Right ventricle myocardium superior (tissue), 1 donor: ENCODE data around the gene SLC6A1. TPM values are rescaled to one million over a fixed set of nuclear protein-coding genes. Genes with fewer than 3 reads are reported as not detected.

Experiments
- ATAC-seq: fragments of 200-7000 bp; cut with Tn5 transposase; one replicate; pipeline ENCODE4 v1.9.1; 2020; ENCODE audit warnings: mild to moderate bottlenecking; ENCODE audit not compliant: poor library complexity
- DNase-seq: peaks from one replicate; pipeline ENCODE4 v3.0.0-alpha.2; 2020
- intact Hi-C: fragments of 100-400 bp; cut with DNase I; formaldehyde crosslinking; loops from one replicate; pipeline ENCODE4 v1.11.2; 2022
- long read RNA-seq: library from polyadenylated mRNA; unstranded; transcript quantifications from one replicate; pipeline ENCODE4 v2.0.0, GENCODE V29; 2021
- total RNA-seq: library from RNA; stranded (reverse); fragmentation: NEBNext Ultra II Directional; extraction: Animal tissue kit (Norgen Biotek cat#: 25700); gene quantifications from one replicate; pipeline ENCODE4 v1.2.1, GENCODE V29; 2021
- donor health status: DM: no; HTN: yes; CAD: no; lungs with severe emphysema.

The SLC6A1 gene
- 0.73 TPM for total RNA-seq
- long read RNA-seq, full-length matches to known transcripts: 2 of 2 reads
- long read RNA-seq, partial matches to known transcripts: 0 of 2 reads
- long read RNA-seq, other reads (novel, unspliced or antisense): 0 of 2 reads

- DNase-seq: no peak
- intact Hi-C loops: no loop called here
- ATAC-seq: peak; percentile 80
Observed at GRCh38 chr3:10992017-10992942, at the start of gene SLC6A1. Gene SLC6A1, plus strand, starts transcription at chr3:10992748. Its CDS starts 24,464 bp downstream, at chr3:11017212.

GRCh38 chr3:10944866-10945265, 47.7 kb upstream of the SLC6A1 start:
- DNase-seq (no peak), ATAC-seq (no peak)
- intact Hi-C loops: loop anchor here (1.0 to 5.0 kb wide), 2 partner anchors 42 to 114 kb away; no protein-coding TSS in a partner anchor

GRCh38 chr3:10945683-10946287, 46.8 kb upstream of the SLC6A1 start:
- intact Hi-C loops: loop anchor here (1.0 kb wide), 1 partner anchor 114 kb away; no protein-coding TSS in a partner anchor
- DNase-seq (peak; percentile 77), ATAC-seq (peak; percentile 86)

- no peak for DNase-seq
- intact Hi-C loops: no loop called here
- no peak for ATAC-seq
Observed at GRCh38 chr3:10946526-10946925, 46.0 kb upstream of the SLC6A1 start.

- intact Hi-C loops: no loop called here
- ATAC-seq (no peak), DNase-seq (no peak)
Observed at GRCh38 chr3:10948326-10948725, 44.2 kb upstream of the SLC6A1 start.

- DNase-seq: no peak
- intact Hi-C loops: no loop called here
- no peak for ATAC-seq
Observed at GRCh38 chr3:10949197-10949596, 43.4 kb upstream of the SLC6A1 start.

- ATAC-seq: peak; percentile 74
- no peak for DNase-seq
- intact Hi-C loops: no loop called here
Observed at GRCh38 chr3:10950476-10951294, 41.9 kb upstream of the SLC6A1 start.

- intact Hi-C loops: no loop called here
- DNase-seq (no peak), ATAC-seq (no peak)
Observed at GRCh38 chr3:10951295-10951926, 41.1 kb upstream of the SLC6A1 start.

GRCh38 chr3:10952525-10952924, 40.0 kb upstream of the SLC6A1 start:
- DNase-seq (no peak), ATAC-seq (no peak)
- intact Hi-C loops: no loop called here

GRCh38 chr3:10954740-10955139, 37.8 kb upstream of the SLC6A1 start:
- ATAC-seq (no peak), DNase-seq (no peak)
- intact Hi-C loops: no loop called here

- DNase-seq (peak; percentile 60), ATAC-seq (peak; percentile 63)
- intact Hi-C loops: no loop called here
Observed at GRCh38 chr3:10955711-10956453, 36.7 kb upstream of the SLC6A1 start.

- intact Hi-C loops: no loop called here
- no peak for ATAC-seq
Observed at GRCh38 chr3:10956531-10956930, 36.0 kb upstream of the SLC6A1 start.

GRCh38 chr3:10956986-10957385, 35.6 kb upstream of the SLC6A1 start:
- intact Hi-C loops: no loop called here
- DNase-seq (no peak), ATAC-seq (peak; percentile 60)

More at GRCh38 chr3:10956531-10956930, 36.0 kb upstream of the SLC6A1 start:
- DNase-seq: no peak

- intact Hi-C loops: no loop called here
- ATAC-seq: peak; percentile 82
- peak; percentile 83 for DNase-seq
Observed at GRCh38 chr3:10957976-10958749, 34.4 kb upstream of the SLC6A1 start.

- intact Hi-C loops: no loop called here
- no peak for ATAC-seq
- no peak for DNase-seq
Observed at GRCh38 chr3:10960255-10960654, 32.3 kb upstream of the SLC6A1 start.

- intact Hi-C loops: no loop called here
- DNase-seq (no peak), ATAC-seq (no peak)
Observed at GRCh38 chr3:10961921-10962320, 30.6 kb upstream of the SLC6A1 start.

GRCh38 chr3:10962481-10963036, 30.0 kb upstream of the SLC6A1 start:
- no peak for DNase-seq
- intact Hi-C loops: no loop called here
- no peak for ATAC-seq
